Measurements from ENCODE around the gene POLDIP2. TPM values are rescaled to one million over a fixed set of nuclear protein-coding genes. Genes with fewer than 3 reads are reported as not detected.
A peak's percentile ranks its signal among the peaks of the same experiment; 100 is the strongest.
"Not testable (repeated sequence)": the region's sequence is repeated elsewhere in the genome, so short reads cannot be mapped to it uniquely, and the experiment has no call there.

Gene POLDIP2
- polyA plus RNA-seq, 1 donor from 2014 or later: 87.4 TPM

DNA sequence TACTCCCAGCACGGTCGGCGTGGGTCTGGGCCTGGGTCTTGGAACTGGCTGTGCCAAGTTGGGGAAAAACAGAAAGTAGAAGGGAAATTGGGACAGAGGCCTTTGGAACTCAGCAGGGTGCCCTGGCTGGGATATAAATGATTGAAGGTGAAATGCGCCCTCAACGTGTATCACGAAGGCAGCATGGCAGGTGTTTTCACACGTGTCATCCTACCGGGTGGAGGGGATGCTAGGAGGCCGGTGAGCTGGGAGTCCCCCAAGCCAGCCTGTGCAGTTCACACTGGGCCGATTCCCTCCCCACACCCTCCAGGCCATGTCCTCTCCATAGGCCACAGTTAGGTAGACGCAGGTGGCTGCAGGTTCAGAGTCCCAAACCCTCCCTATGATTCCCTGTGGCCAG lies 15.8 kb downstream of the POLDIP2 start:
- Mint-ChIP-seq H3K36me3 (no peaks in the 10 kb centered on the region), H3K27me3 (no peaks in the 10 kb centered on the region), H3K27ac (no peak overlapping the region), H3K9me3 (no peaks in the 10 kb centered on the region), H3K4me3 (no peak overlapping the region), H3K4me1 (peaks cover 9 to 13% (median 11%) of the 10 kb centered on the region in 3 donors)

DNA sequence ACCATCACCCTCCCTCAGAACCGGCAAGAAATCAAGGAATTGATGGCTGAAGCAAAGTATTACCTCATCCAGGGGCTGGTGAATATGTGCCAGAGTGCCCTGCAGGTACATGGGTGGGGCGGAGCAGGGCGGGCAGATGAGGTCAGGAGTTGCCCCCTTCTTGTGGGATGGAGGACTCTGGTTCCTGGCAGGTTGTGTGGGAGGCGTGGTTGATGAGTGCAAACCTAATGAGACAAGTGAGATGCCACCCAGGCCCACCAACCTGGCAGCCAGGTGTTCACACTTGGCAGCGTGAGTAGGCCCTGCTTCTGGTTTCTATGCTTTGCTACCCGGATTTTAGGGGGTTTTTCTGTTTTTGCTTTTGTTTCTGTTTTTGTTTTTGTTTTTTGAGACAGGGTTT lies 17.0 kb downstream of the POLDIP2 start:
- Mint-ChIP-seq H3K9me3 (no peaks in the 10 kb centered on the region), H3K27ac (no peak overlapping the region), H3K4me1 (peaks cover 11 to 18% (median 17%) of the 10 kb centered on the region in 3 donors), H3K4me3 (no peak overlapping the region), H3K27me3 (no peaks in the 10 kb centered on the region), H3K36me3 (no peaks in the 10 kb centered on the region)

DNA sequence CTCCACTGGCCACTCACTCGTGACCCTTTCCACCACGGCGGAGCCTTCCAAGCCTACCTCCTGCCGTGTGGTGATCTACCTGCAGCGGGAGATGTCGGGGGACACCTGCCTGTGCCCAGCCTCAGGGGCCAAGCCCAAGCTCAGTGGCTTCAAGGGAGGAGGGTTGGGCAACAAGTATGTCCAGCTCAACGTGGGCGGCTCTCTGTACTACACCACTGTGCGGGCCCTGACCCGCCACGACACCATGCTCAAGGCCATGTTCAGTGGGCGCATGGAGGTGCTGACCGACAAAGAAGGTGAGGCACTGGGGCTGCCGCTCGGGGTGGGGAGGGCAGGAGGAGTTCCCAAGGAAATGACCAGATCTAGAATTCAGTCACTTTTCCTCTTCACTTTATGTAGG lies 17.9 kb downstream of the POLDIP2 start:
- Mint-ChIP-seq H3K4me1 (peaks cover 14 to 24% (median 23%) of the 10 kb centered on the region in 3 donors), H3K4me3 (peak overlapping the region in 2 of 4 donors; percentile 48 to 55), H3K27ac (no peak overlapping the region), H3K9me3 (no peaks in the 10 kb centered on the region), H3K36me3 (no peaks in the 10 kb centered on the region), H3K27me3 (no peaks in the 10 kb centered on the region)

DNA sequence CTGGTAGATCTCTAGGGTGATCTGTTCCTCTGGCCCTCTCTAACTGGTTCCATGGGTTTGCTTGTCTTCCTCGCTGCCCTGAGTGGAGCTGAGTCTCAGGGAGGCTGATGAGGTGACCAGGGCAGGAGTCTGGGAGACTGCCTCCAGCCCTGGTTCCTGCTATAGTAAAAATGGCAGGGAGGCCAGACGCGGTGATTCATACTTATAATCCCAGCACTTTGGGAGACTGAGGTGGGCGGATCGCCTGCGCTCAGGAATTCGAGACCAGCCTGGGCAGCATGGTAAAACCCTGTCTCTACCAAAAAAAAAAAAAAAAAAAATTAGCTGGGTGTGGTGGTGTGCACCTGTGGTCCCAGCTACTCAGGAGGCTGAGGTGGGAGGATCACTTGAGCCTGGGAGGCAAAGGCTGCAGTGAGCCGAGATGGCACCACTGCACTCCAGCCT lies 18.5 kb downstream of the POLDIP2 start:
- H3K27me3 Mint-ChIP-seq, H3K9me3 Mint-ChIP-seq, H3K36me3 Mint-ChIP-seq, H3K27ac Mint-ChIP-seq, H3K4me3 Mint-ChIP-seq: not testable (repeated sequence)
- H3K4me1 Mint-ChIP-seq: peaks cover 14 to 30% (median 29%) of the 10 kb centered on the region in 3 donors

DNA sequence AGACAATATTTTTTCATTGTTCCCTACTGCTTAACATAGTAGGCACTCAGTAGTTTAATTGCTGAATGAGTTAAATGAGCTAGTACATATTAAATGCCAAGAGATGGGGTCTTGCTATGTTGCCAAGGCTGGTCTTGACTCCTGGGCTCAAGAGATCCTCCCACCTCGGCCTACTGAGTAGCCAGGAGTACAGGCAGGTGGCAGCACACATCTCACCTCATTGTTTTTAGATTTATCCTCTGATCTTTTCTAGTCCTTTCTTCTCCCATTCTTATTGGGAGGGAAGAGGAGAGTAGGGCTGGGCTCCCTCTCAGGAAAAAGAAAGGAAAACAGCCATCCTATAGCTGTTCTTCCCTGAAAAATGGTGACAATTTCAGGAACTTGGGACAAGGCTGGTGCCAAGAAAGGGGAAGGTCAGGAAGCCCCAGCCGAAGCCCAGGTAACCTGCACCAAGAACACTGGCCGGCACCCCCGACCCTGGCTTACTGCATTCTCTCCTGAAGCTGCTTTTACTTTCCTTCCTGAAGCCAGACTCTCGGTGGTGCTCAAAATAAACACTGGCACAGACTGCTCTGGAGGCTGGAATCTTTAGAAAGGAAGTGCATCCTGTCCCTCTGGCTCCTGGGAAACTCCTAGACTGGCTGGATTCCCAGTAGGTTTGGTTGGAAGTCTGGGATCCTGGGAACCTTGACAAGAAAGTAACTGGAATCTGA lies 19.1 kb downstream of the POLDIP2 start:
- peak overlapping the region in 1 of 4 donors; percentile 96 for H3K4me3 Mint-ChIP-seq
- peaks cover 14 to 30% (median 30%) of the 10 kb centered on the region in 3 donors for H3K4me1 Mint-ChIP-seq
- H3K9me3 Mint-ChIP-seq: no peaks in the 10 kb centered on the region
- no peak overlapping the region for H3K27ac Mint-ChIP-seq
- H3K27me3 Mint-ChIP-seq: no peaks in the 10 kb centered on the region
- no peaks in the 10 kb centered on the region for H3K36me3 Mint-ChIP-seq

DNA sequence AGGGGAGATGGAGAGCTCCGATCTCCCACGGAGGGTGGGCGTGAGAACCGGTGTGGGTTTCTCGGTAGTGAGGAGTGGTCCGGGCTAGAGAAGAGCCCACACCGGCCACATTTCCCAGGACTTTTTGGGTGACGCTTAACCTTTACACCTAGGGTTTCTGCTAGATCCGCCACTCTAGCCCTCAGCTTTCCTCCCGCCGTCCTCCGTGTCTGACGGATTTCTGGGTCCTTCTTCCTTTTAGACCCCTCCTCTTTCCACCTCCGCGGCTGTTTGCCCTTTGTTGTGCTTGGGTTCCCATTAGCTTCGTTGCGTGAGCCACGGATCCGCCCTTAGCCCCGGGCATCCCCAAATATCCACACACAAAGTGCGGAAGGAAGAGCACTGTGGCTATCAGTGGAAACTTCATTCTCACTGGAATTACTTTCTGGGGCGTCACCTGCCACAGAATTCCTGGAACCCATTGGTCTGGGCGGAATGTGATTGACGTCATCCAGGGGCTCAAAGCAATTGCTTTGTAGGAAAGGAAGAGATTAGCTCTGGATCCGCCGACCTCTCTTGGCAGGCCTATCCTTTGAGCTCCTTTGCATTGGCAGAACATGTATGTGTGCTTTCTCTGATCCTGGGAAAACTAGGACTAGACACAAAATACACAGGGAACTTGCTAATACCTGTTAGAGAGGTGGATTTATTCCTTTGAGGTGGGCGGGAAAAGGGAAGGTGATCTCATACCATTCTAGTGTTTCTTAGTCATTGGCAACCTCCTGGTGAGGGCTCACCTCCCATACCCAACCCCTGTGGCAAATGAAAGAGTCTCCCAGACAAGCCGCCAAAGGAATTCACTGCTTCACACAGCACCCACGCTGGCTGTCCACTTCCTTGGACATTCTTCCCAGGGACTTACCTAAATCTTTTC lies 21.1 kb downstream of the POLDIP2 start:
- Mint-ChIP-seq H3K36me3 (peaks cover 2% of the 10 kb centered on the region), H3K9me3 (no peaks in the 10 kb centered on the region), H3K27ac (peak overlapping the region; percentile 63 to 96 (median 89)), H3K27me3 (no peaks in the 10 kb centered on the region), H3K4me3 (peak overlapping the region; percentile 96 to 100 (median 98)), H3K4me1 (peaks cover 14 to 32% (median 30%) of the 10 kb centered on the region in 3 donors)

DNA sequence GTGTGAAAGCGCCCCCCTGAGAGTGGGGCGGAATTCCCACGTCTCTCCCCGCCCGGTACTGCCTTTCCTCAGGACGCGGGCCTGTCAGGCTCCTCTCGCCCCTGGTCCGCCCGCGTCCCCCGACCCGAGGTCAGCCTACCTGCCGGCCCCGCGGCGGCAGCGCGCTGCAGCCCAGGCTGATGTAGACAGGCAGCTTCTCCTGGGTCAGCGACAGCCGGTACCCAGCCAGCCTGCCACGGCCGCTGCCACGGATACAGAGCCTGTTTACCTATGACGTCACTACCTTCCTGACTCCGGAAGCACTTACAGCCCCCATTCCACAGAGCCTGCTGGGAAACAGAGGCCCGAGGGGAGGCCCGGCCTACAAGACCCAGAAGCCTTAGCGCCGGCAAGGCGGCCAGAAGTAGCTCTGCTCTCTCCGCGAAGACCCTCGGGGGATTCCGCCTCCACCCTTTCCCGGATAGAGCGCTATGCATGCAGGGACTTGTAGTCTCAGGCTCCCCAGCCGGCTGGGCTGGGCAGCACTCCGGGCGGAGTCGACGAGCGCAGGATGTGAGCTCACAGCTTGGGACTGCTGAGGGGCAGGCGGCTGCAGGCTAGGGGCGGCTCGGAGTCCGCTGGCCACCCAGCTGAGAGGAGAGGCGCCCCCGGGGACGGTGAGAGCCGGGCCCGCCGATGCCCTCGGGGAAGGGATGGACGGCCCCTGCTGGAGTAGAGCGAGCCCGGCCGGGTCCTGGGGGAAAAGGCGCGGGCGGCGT lies 21.9 kb downstream of the POLDIP2 start, which contains the start of the genes IFT20 and TNFAIP1:
TSS of gene IFT20 (minus strand) at position 272 of the 758 bp plus-strand sequence. CDS start 3,487 bp downstream, outside the sequence.
TSS of gene TNFAIP1 (plus strand) at position 561 of the 758 bp plus-strand sequence. CDS start 3,761 bp downstream, outside the sequence.
- H3K4me3 Mint-ChIP-seq: peak within 1 kb of the TSS; percentile 96 to 100 (median 98)
- H3K9me3 Mint-ChIP-seq: no peaks in the 10 kb centered on the region
- peaks cover 4% of the 10 kb centered on the region for H3K36me3 Mint-ChIP-seq
- H3K27ac Mint-ChIP-seq: peak within 1 kb of the TSS; percentile 89 to 96 (median 93)
- H3K27me3 Mint-ChIP-seq: no peaks in the 10 kb centered on the region
- H3K4me1 Mint-ChIP-seq: peaks cover 14 to 32% (median 30%) of the 10 kb centered on the region in 3 donors

DNA sequence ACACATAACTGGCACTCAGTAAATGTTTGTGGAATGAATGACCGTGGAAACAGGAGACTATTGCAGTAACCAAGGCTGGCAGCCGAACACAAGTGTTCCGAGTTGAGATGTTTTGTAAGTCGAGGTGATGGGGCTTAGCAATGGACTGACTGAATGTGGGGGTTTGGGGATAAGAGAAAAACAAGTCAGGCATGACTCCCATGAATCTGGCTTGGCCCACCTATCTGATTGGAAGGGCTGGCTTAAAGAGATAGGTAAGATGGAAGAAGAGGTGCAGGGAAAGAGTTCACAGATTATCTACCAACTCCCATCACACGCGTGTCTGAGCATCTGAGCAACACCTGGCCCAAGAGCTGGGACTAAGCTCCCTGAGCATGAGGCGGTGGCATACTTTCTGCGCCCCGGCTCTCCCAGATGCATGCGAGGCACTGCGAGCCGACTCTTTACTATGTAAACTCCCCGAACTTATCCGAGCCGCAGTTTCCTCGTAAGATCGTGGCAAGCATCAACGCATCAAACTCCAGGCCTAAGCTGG lies 22.6 kb downstream of the POLDIP2 start:
- Mint-ChIP-seq H3K4me3 (peak overlapping the region; percentile 96 to 100 (median 98)), H3K27ac (peak overlapping the region; percentile 89 to 96 (median 93)), H3K9me3 (no peaks in the 10 kb centered on the region), H3K27me3 (no peaks in the 10 kb centered on the region), H3K36me3 (peaks cover 6% of the 10 kb centered on the region), H3K4me1 (peaks cover 14 to 32% (median 30%) of the 10 kb centered on the region in 3 donors)

DNA sequence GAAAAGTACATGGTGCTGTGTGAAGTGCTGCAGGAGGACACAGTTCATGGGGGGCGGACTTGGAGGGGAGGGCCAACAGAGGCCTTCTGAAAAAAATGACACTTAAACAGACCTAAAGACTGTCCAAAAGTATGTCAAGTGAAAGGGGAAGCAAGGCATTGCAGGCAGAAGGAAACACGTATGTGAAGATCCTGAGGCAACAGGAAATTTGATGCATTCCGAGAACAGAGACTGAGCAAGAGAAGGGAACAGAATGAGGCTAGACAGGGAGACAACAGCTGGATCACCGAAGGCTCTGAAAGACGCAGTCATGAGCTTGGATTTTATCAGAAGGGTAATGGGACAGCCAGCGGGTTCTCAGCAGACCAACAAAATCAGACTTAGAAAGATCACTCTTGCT lies 23.2 kb downstream of the POLDIP2 start:
- peaks cover 14 to 32% (median 30%) of the 10 kb centered on the region in 3 donors for H3K4me1 Mint-ChIP-seq
- peaks cover 6% of the 10 kb centered on the region for H3K36me3 Mint-ChIP-seq
- no peaks in the 10 kb centered on the region for H3K9me3 Mint-ChIP-seq
- H3K4me3 Mint-ChIP-seq: peak overlapping the region; percentile 96 to 100 (median 98)
- peak overlapping the region; percentile 78 to 96 (median 89) for H3K27ac Mint-ChIP-seq
- H3K27me3 Mint-ChIP-seq: no peaks in the 10 kb centered on the region

DNA sequence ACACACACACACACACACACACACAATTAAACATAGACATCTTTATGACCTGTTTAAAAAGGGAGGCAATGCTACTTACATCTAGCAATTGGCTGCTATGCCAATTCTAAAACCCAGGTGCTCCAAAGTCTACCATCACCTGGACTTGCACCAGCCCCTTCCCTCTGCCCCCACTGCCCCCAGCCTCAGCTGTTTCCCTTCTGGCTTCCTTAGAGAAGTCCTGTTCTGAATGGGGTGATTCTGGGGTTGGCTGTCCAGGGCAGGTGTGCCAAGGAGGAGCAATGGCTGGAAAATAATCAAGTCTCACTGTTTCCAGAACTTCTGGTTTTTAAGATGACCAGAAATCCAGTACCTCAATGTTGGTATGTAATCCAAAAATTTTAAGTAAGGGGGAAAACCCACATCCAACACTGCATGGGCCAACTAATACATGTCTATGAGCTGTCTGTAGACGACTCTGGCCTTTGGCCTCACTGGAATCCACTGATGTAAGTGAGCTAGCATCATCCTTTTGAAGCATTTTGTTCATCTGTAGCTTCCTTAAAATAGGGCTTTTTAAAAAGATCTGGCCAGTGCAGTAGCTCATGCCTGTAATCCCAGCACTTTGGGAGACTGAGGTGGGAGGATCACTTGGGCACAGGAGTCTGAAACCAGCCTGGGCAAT lies 24.1 kb downstream of the POLDIP2 start:
- peak overlapping the region in 1 of 3 donors; percentile 89 for H3K27ac Mint-ChIP-seq
- no peaks in the 10 kb centered on the region for H3K9me3 Mint-ChIP-seq
- peaks cover 14 to 32% (median 25%) of the 10 kb centered on the region in 3 donors for H3K4me1 Mint-ChIP-seq
- H3K4me3 Mint-ChIP-seq: peak overlapping the region; percentile 12 to 100 (median 98)
- no peaks in the 10 kb centered on the region for H3K27me3 Mint-ChIP-seq
- H3K36me3 Mint-ChIP-seq: peaks cover 9% of the 10 kb centered on the region

DNA sequence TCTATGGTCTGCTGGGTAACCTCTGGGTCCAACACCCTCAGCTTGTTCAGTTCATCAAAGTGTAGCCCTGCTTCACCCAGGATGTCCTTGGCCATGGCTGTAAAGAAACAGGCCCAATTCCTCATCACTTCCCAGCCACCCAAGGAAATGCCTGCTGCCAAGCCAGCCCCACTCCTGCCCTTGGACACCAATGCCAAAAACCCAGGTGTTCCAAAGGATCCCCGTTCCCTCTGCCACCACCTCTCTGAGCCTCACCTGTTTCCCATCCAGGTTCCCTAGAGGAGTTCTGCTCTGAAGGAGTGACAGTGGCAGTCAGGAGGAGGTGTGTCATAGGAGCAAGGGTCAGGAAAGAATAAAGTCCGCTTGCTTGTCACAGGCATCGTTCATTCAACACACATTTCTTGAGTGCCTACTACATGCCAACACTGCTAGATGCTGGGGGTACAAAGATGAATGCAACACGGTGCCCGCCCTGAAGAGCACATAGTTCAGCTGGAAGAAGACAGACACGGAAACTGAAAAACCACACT lies 25.4 kb downstream of the POLDIP2 start:
- Mint-ChIP-seq H3K9me3 (no peaks in the 10 kb centered on the region), H3K27ac (no peak overlapping the region), H3K4me1 (peaks cover 8 to 26% (median 19%) of the 10 kb centered on the region in 3 donors), H3K4me3 (peak overlapping the region in 1 of 4 donors; percentile 52), H3K27me3 (no peaks in the 10 kb centered on the region), H3K36me3 (peaks cover 9% of the 10 kb centered on the region)

DNA sequence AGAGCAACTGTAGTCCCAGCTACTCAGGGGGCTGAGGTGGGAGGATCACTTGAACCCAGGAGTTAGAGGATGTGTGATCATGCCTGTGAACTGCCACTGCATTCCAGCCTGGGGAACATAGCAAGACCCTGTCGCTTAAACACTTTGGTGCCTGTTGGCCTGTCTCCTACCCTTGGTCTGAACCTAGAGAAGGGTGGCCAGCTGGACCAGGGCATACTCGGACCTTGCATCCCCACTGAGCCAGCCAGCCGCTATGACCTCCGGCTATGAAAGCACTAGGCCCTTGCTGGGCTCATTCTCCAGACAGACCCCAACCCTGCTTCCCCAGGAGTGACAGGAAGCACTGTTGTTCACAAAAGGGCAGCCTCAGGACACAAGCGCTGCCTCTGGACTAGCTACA lies 26.7 kb downstream of the POLDIP2 start:
- H3K4me1 Mint-ChIP-seq: peaks cover 5 to 15% (median 12%) of the 10 kb centered on the region in 3 donors
- peak overlapping the region in 1 of 4 donors; percentile 33 for H3K4me3 Mint-ChIP-seq
- H3K9me3 Mint-ChIP-seq: no peaks in the 10 kb centered on the region
- H3K27ac Mint-ChIP-seq: no peak overlapping the region
- H3K36me3 Mint-ChIP-seq: peaks cover 9% of the 10 kb centered on the region
- no peaks in the 10 kb centered on the region for H3K27me3 Mint-ChIP-seq

DNA sequence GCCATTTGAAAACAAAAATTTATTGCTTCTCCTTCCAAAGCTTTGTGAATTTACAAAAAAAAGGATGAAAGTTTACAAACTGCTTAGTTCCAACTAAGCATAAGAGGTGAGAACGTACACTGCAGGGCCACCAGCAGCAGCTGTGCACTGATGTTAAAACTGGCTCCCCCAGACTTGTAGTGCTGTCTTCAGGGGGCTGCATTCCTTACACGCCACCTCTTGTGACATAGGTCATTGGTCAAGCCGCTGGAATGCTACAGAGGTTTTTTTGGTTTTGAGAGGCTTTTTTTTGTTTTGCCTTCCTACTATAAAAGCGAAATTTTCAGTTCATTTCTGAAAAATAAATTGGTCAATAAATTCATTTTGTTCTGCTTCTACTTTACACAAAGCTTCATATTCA lies 29.0 kb downstream of the POLDIP2 start:
- H3K36me3 Mint-ChIP-seq: peaks cover 9% of the 10 kb centered on the region
- peaks cover 0 to 2% (median 2%) of the 10 kb centered on the region in 3 donors for H3K4me1 Mint-ChIP-seq
- H3K27me3 Mint-ChIP-seq: no peaks in the 10 kb centered on the region
- no peak overlapping the region for H3K27ac Mint-ChIP-seq
- no peaks in the 10 kb centered on the region for H3K9me3 Mint-ChIP-seq
- peak overlapping the region in 1 of 4 donors; percentile 20 for H3K4me3 Mint-ChIP-seq
